ENCODE measurements around the gene RAB3A. TPM values are rescaled to one million over a fixed set of nuclear protein-coding genes. Genes with fewer than 3 reads are reported as not detected.

The RAB3A gene
- total and polyA plus RNA-seq, 2 donors (not counting 3 experiments of a cell fraction or from before 2014, with no cell fraction given): 0.88 to 0.90 TPM

DNA sequence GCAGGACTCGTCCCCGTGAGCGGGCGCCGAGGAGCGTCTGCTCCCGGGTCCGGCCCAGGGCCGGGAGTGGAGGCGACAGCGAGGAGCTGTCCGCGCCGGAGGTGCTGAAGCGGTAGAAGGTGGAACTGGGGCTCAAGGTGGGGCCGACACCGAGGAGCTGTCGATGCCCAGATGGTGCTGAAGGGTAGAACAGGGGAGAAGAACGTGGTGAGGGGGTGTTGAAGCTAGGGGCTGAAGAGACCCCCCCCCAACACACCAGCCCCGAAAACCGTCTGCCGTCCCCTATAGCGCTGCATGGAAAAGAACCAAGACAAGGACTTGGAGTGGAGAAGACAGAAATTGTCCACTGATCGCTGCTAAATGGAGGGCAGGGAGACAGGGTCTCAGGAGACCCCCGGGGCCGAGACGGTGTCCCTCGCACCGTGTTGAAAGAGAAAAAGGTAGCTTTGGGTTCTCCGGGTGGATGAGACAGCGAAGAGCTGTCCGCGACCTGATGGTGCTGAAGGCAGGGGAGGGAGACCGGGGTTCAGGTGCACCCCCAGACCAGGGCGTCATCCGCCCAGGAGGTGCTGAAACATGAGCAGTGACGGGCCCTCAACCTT is 29.5 kb upstream of the RAB3A start:
- dilution Hi-C loops (cut with MboI; ENCODE audit: extremely low pct_ligation_motif_present, low sequenced_read_pairs): no loop called here
- no TSS peak for BruUV-seq (replicated peaks)
- ChIA-PET CTCF (interaction anchor here (0.6 to 2.7 kb wide), 13 partner anchors 9 to 152 kb away, joined by 3 to 20 read pairs (median 5); partner anchors contain the start of gene GDF15), POLR2A (no interaction called here)
- Histone ChIP-seq H2AFZ (ENCODE audit: low read depth, low read length) (no peak overlapping the region), H3K27ac (ENCODE audit: insufficient read depth, low read depth, low read length) (no peak overlapping the region), H3K9me3 (replicated peaks; ENCODE audit: control insufficient read depth, insufficient read depth, low read length) (no peaks in the 10 kb centered on the region), H3K9me1 (replicated peaks; ENCODE audit: control insufficient read depth, extremely low read depth, insufficient read depth, low read length) (no peaks in the 10 kb centered on the region), H4K20me1 (replicated peaks; ENCODE audit: control insufficient read depth, extremely low read depth, insufficient read depth, low read length) (no peaks in the 10 kb centered on the region), H3K9ac (replicated peaks; ENCODE audit: extremely low read depth, insufficient read depth, low read length) (no peak overlapping the region), H3K4me3 (replicated peaks in 1 of 3; ENCODE audit: insufficient read depth in 1 of 3, low read depth in 1 of 3, low read length in 3 of 3) (no peak overlapping the region), H3K79me2 (ENCODE audit: control insufficient read depth, insufficient read depth, low read length) (no peaks in the 10 kb centered on the region), H3K27me3 (ENCODE audit: control insufficient read depth in 2 of 2, insufficient read depth in 2 of 2, low read length in 2 of 2) (peaks cover 0 to 6% of the 10 kb centered on the region in 2 experiments), H3K4me1 (ENCODE audit: control insufficient read depth, extremely low read depth, insufficient read depth, low read length) (no peaks in the 10 kb centered on the region), H3K36me3 (ENCODE audit: control insufficient read depth in 2 of 2, extremely low read depth in 1 of 2, insufficient read depth in 2 of 2, low read length in 2 of 2) (no peaks in the 10 kb centered on the region), H3K4me2 (ENCODE audit: insufficient read depth, low read length) (no peak overlapping the region)
- intact Hi-C loops (cut with micrococcal nuclease): no loop called here
- TF ChIP-seq MAX (IDR thresholded peaks at IDR 0.05; ENCODE audit: insufficient read depth, insufficient read length): no peak
- TF ChIP-seq MYC (IDR thresholded peaks at IDR 0.05; ENCODE audit: low read depth, low read length): no peak
- no peak for TF ChIP-seq JUN (IDR thresholded peaks at IDR 0.05; ENCODE audit: borderline replicate concordance, insufficient read depth, insufficient read length, low read depth)
- no peak for TF ChIP-seq EZH2 (IDR thresholded peaks at IDR 0.05; ENCODE audit: borderline replicate concordance, low read depth, low read length, severe bottlenecking)
- TF ChIP-seq POLR2A (IDR thresholded peaks at IDR 0.05; ENCODE audit: low read depth, low read length): no peak
- FAIRE-seq (peak; percentile 24), DNase-seq (ENCODE audit: low read depth, low spot score) (peak; percentile 34)

DNA sequence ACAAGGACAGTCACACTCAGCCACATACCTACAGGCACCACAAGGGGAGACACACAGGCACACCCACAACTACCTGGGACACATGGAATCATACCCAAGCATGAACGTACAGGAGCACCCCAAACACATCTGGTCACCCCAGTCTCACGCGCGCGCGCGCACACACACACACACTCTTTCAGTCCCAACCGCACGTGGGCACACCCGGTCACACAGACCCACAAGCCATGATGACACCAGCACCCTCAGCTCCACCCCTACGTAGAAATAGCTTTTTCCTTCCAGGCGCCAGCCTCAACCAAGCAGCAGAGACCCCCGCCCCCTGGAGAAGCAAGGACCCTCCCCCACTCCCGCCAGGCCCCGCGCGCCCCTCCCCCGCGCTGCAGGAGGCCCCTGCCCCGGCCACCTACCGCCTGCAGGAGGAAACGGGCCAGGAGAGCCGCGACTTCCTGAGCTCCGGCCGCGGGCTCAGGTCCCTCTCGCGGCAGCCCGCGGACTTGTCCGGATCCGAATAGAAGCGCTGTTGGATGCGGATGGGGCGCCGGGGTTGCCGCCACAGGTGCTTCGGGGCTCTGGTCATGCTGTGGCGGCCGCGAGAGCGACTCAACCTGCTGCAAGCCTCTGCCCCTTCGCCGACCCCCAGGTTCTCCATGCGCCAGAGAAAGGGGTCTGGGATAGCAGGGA is 28.8 kb upstream of the RAB3A start:
- DNase-seq (ENCODE audit: low read depth, low spot score): no peak
- Histone ChIP-seq H3K27ac (ENCODE audit: insufficient read depth, low read depth, low read length) (no peak overlapping the region), H3K9me1 (replicated peaks; ENCODE audit: control insufficient read depth, extremely low read depth, insufficient read depth, low read length) (no peaks in the 10 kb centered on the region), H4K20me1 (replicated peaks; ENCODE audit: control insufficient read depth, extremely low read depth, insufficient read depth, low read length) (no peaks in the 10 kb centered on the region), H3K4me3 (replicated peaks in 1 of 3; ENCODE audit: insufficient read depth in 1 of 3, low read depth in 1 of 3, low read length in 3 of 3) (no peak overlapping the region), H2AFZ (ENCODE audit: low read depth, low read length) (no peak overlapping the region), H3K9me3 (replicated peaks; ENCODE audit: control insufficient read depth, insufficient read depth, low read length) (no peaks in the 10 kb centered on the region), H3K4me1 (ENCODE audit: control insufficient read depth, extremely low read depth, insufficient read depth, low read length) (no peaks in the 10 kb centered on the region), H3K9ac (replicated peaks; ENCODE audit: extremely low read depth, insufficient read depth, low read length) (no peak overlapping the region), H3K4me2 (ENCODE audit: insufficient read depth, low read length) (no peak overlapping the region), H3K36me3 (ENCODE audit: control insufficient read depth in 2 of 2, extremely low read depth in 1 of 2, insufficient read depth in 2 of 2, low read length in 2 of 2) (no peaks in the 10 kb centered on the region), H3K27me3 (ENCODE audit: control insufficient read depth in 2 of 2, insufficient read depth in 2 of 2, low read length in 2 of 2) (peaks cover 0 to 6% of the 10 kb centered on the region in 2 experiments), H3K79me2 (ENCODE audit: control insufficient read depth, insufficient read depth, low read length) (no peaks in the 10 kb centered on the region)
- BruUV-seq (replicated peaks): no TSS peak
- dilution Hi-C loops (cut with MboI; ENCODE audit: extremely low pct_ligation_motif_present, low sequenced_read_pairs) (no loop called here), intact Hi-C loops (cut with micrococcal nuclease) (no loop called here)
- FAIRE-seq: no peak
- TF ChIP-seq POLR2AphosphoS5 (IDR thresholded peaks at IDR 0.05; ENCODE audit: insufficient read depth, low read depth, low read length) (no peak), EZH2 (IDR thresholded peaks at IDR 0.05; ENCODE audit: borderline replicate concordance, low read depth, low read length, severe bottlenecking) (no peak), GATA2 (IDR thresholded peaks at IDR 0.05; ENCODE audit: insufficient read depth, insufficient read length, low read depth, low read length) (no peak), POLR2A (IDR thresholded peaks at IDR 0.05; ENCODE audit: low read depth, low read length) (no peak), FOS (IDR thresholded peaks at IDR 0.05; ENCODE audit: borderline replicate concordance, insufficient read depth, low read length) (no peak), MYC (IDR thresholded peaks at IDR 0.05; ENCODE audit: low read depth, low read length) (no peak), JUN (IDR thresholded peaks at IDR 0.05; ENCODE audit: borderline replicate concordance, insufficient read depth, insufficient read length, low read depth) (no peak), MAX (IDR thresholded peaks at IDR 0.05; ENCODE audit: insufficient read depth, insufficient read length) (no peak)
- TF ChIP-seq, protein P1, sequence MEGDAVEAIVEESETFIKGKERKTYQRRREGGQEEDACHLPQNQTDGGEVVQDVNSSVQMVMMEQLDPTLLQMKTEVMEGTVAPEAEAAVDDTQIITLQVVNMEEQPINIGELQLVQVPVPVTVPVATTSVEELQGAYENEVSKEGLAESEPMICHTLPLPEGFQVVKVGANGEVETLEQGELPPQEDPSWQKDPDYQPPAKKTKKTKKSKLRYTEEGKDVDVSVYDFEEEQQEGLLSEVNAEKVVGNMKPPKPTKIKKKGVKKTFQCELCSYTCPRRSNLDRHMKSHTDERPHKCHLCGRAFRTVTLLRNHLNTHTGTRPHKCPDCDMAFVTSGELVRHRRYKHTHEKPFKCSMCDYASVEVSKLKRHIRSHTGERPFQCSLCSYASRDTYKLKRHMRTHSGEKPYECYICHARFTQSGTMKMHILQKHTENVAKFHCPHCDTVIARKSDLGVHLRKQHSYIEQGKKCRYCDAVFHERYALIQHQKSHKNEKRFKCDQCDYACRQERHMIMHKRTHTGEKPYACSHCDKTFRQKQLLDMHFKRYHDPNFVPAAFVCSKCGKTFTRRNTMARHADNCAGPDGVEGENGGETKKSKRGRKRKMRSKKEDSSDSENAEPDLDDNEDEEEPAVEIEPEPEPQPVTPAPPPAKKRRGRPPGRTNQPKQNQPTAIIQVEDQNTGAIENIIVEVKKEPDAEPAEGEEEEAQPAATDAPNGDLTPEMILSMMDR (IDR thresholded peaks at IDR 0.05; ENCODE audit: extremely low read depth in 1 of 2, insufficient read depth in 1 of 2, low read depth in 1 of 2, low read length in 2 of 2): no peak
- CTCF ChIA-PET: interaction anchor here (0.6 to 2.7 kb wide), 13 partner anchors 8 to 153 kb away, joined by 3 to 20 read pairs (median 5); partner anchors contain the start of gene GDF15
- POLR2A ChIA-PET: no interaction called here
